Lower lobe of right lung (tissue), 2 donors: Measurements from ENCODE around the gene PDE11A. TPM values are rescaled to one million over a fixed set of nuclear protein-coding genes. Genes with fewer than 3 reads are reported as not detected.

Source experiments
- ATAC-seq, 2 donors: fragments of 200-7000 bp; cut with Tn5 transposase; one replicate each; pipeline ENCODE4 v1.9.1; 2020 to 2022; ENCODE audit warnings: mild to moderate bottlenecking in 2 of 2, moderate library complexity in 2 of 2
- DNase-seq: peaks from one replicate; pipeline ENCODE4 v3.0.0-alpha.2; 2020
- H3K27ac ChIP-seq: fragments of 200-600 bp; one replicate; pipeline ENCODE4 v1.8.0; 2022
- H3K27me3 ChIP-seq: fragments of 200-600 bp; one replicate; pipeline ENCODE4 v1.8.0; 2022; ENCODE audit warnings: low read depth
- H3K36me3 ChIP-seq: fragments of 200-600 bp; one replicate; pipeline ENCODE4 v1.8.0; 2022; ENCODE audit warnings: mild to moderate bottlenecking
- H3K4me1 ChIP-seq: fragments of 200-600 bp; one replicate; pipeline ENCODE4 v1.8.0; 2022
- H3K4me3 ChIP-seq: fragments of 200-600 bp; one replicate; pipeline ENCODE4 v1.8.0; 2022; ENCODE audit warnings: mild to moderate bottlenecking
- H3K9me3 ChIP-seq: fragments of 200-600 bp; one replicate; pipeline ENCODE4 v1.8.0; 2022
- intact Hi-C: fragments of 100-400 bp; cut with DNase I; formaldehyde crosslinking; loops from one replicate; pipeline ENCODE4 v1.11.0; 2022
- total RNA-seq: library from RNA; stranded (reverse); fragmentation: NEBNext Ultra II Directional; extraction: Animal tissue kit (Norgen Biotek cat#: 25700); gene quantifications from one replicate; pipeline ENCODE4 v1.2.1, GENCODE V29; 2021
- TF ChIP-seq, protein P1 (sequence below): fragments of 200-600 bp; IDR thresholded peaks from one replicate; pipeline ENCODE4 v1.8.0; 2022; ENCODE audit warnings: antibody characterized with exemption, mild to moderate bottlenecking
- donor health status: DM: no; HTN: yes; CAD: no; lungs with severe emphysema.

The PDE11A gene
- total RNA-seq, 1 donor from 2014 or later, result 0.27 TPM

DNA sequence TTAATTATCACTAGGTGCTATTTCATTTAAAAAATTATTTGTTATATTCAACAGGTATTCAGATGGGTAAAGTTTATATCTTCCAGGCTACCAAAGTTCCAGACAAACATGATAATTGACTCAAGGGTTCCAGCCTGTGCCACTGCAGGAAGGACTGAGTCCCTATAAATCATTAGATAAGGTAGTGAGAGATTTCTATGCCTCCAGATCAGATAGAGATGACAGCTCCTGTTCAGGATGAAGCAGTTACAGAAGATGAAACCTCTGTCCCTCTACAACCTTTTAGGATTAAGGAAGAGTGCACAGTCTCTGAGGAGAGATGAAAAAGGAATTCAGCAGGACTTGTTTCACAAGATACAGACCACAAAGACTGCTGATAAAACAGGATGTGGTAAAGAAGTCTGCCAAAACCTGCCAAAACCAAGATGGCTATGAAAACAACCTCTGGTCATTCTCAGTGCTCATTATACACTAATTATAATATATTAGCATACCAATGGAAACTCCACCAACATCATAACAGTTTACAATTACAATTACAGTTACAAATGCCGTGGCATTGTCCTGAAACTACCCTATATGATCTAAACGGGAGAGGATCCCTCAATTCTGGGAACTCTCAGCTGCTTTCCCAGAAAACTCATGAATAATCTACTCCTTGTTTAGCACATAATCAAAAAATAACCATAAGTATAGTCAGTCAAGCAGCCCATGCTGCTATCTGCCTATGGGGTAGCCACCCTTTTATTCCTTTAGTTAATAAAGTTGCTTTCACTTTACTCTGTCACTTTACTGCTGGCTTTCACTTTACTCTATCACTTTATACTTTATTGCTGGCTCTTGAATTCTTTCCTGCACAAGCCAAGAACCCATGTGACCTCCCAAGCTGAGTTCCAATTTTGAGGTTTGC lies 288.5 kb downstream of the PDE11A start:
- DNase-seq (no peak), ATAC-seq (peak; percentile 51 to 57)
- Histone ChIP-seq H3K4me1 (no peaks in the 10 kb centered on the region), H3K4me3 (peak overlapping the region; percentile 17), H3K9me3 (no peaks in the 10 kb centered on the region), H3K27me3 (no peaks in the 10 kb centered on the region), H3K36me3 (no peaks in the 10 kb centered on the region), H3K27ac (peak overlapping the region; percentile 44)
- intact Hi-C loops, result no loop called here
- TF ChIP-seq, protein P1, sequence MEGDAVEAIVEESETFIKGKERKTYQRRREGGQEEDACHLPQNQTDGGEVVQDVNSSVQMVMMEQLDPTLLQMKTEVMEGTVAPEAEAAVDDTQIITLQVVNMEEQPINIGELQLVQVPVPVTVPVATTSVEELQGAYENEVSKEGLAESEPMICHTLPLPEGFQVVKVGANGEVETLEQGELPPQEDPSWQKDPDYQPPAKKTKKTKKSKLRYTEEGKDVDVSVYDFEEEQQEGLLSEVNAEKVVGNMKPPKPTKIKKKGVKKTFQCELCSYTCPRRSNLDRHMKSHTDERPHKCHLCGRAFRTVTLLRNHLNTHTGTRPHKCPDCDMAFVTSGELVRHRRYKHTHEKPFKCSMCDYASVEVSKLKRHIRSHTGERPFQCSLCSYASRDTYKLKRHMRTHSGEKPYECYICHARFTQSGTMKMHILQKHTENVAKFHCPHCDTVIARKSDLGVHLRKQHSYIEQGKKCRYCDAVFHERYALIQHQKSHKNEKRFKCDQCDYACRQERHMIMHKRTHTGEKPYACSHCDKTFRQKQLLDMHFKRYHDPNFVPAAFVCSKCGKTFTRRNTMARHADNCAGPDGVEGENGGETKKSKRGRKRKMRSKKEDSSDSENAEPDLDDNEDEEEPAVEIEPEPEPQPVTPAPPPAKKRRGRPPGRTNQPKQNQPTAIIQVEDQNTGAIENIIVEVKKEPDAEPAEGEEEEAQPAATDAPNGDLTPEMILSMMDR, result no peak

DNA sequence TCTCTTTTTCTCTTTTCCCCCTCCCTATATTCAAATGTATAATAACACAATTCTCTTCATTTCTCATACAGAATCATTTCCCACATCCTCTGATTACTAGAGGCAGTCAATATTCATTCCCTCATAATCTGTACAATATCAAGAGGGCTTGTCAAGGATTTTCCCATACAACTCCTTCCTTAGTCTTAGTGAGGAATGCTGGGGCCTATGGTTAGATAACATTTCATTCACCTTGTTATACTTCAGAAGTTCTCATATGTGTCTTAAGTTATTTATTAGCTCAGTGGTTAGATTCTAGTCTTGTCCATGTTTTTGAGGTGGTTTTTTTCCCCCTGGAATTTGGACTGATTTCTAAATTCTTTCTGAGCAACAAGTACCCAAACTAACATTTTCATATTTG lies 289.5 kb downstream of the PDE11A start:
- no peaks in the 10 kb centered on the region for H3K27me3 ChIP-seq
- H3K4me1 ChIP-seq, result no peaks in the 10 kb centered on the region
- DNase-seq (no peak), ATAC-seq (no peak)
- TF ChIP-seq, protein P1, result no peak
- intact Hi-C loops, result no loop called here
- H3K9me3 ChIP-seq, result no peaks in the 10 kb centered on the region
- H3K4me3 ChIP-seq, result no peak overlapping the region
- no peak overlapping the region for H3K27ac ChIP-seq
- no peaks in the 10 kb centered on the region for H3K36me3 ChIP-seq

DNA sequence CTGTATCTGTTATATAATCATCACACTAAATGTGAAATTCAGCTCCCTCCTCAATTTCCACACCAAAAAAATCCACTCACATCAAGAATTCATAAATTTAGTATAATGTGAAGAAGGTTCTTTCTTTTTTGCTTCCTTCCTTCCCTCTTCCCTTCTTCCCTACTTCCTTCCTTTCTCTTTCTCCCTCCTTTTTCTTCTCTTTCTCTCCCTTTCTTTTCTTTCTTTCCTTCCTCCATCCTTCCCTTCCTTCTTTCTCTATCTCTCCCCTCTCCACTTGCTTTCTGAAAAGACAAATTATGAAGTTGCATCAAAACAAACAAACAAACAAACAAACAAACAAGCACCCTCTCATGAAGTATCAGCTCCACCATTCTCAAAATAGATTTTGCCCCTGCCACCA lies 290.0 kb downstream of the PDE11A start:
- no peak for DNase-seq
- no peaks in the 10 kb centered on the region for H3K9me3 ChIP-seq
- H3K27me3 ChIP-seq, result no peaks in the 10 kb centered on the region
- H3K27ac ChIP-seq, result no peak overlapping the region
- no peaks in the 10 kb centered on the region for H3K4me1 ChIP-seq
- TF ChIP-seq, protein P1, result no peak
- intact Hi-C loops, result no loop called here
- ATAC-seq, result no peak
- H3K4me3 ChIP-seq, result no peak overlapping the region
- H3K36me3 ChIP-seq, result no peaks in the 10 kb centered on the region

DNA sequence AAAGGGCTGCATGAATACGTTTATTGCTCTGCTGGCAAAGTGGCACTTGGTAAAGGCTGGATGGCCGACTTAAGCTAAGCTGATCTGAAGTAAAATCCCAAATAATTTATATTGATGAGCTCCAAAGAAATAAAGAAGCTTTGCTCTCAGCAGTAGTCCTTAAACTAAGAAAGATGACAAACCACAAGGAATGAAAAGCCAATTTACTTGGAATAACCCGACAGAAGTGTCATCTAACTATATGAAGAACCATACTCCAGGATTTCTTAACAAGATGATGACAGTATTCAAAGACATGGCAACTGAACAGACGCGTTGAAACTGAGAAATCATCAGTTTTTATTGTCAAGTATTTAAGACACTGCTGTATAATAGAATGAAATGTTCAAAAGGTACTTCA lies 294.1 kb downstream of the PDE11A start:
- Histone ChIP-seq H3K27ac (no peak overlapping the region), H3K4me1 (no peaks in the 10 kb centered on the region), H3K4me3 (no peak overlapping the region), H3K9me3 (no peaks in the 10 kb centered on the region), H3K36me3 (no peaks in the 10 kb centered on the region), H3K27me3 (no peaks in the 10 kb centered on the region)
- intact Hi-C loops, result no loop called here
- no peak for ATAC-seq
- DNase-seq, result no peak
- TF ChIP-seq, protein P1, result no peak

DNA sequence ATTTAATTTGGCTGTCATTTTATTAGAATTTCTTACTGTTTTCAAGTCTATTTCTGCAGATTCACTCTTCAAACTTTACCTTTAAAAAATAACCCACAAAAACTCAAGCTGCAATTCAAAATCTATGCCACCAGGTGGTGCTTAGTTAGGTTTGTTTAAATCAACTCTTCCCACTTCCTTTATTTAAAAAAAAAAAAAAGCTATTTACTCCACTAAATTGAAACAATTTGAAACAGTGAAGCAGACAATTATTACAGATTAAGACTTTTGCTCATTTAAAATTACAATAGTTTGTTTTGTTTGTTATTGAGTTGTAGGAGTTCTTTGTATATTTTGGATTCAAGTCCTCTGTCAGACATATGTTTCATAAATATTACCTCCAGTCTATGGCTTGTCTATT lies 300.0 kb downstream of the PDE11A start:
- ATAC-seq (no peak), DNase-seq (no peak)
- intact Hi-C loops, result no loop called here

More for the DNA sequence above, 300.0 kb downstream of the PDE11A start:
- H3K4me3 ChIP-seq, result no peak overlapping the region
- H3K9me3 ChIP-seq, result no peaks in the 10 kb centered on the region
- no peak overlapping the region for H3K27ac ChIP-seq
- H3K27me3 ChIP-seq, result no peaks in the 10 kb centered on the region
- no peaks in the 10 kb centered on the region for H3K4me1 ChIP-seq
- H3K36me3 ChIP-seq, result no peaks in the 10 kb centered on the region
- TF ChIP-seq, protein P1, result peak; percentile 49
